HK-2 (cell line): ENCODE measurements around the gene PYDC1.
"Not testable (repeated sequence)": the region's sequence is repeated elsewhere in the genome, so short reads cannot be mapped to it uniquely, and the experiment has no call there.

Experiments used
- DNase-seq: peaks from one replicate; pipeline ENCODE4 v3.0.0-alpha.2; 2018; ENCODE audit not compliant: unreplicated experiment

The PYDC1 gene

GRCh38 chr16:31179747-31180459 lies 37.0 kb downstream of the PYDC1 start, which contains the start of gene FUS:
Gene FUS, plus strand, starts transcription at chr16:31180139. Its CDS starts 76 bp downstream, at chr16:31180215.
- DNase-seq = peak; percentile 94

GRCh38 chr16:31179219-31179746 lies 37.7 kb downstream of the PYDC1 start:
- no peak for DNase-seq

- DNase-seq = peak; percentile 92
Observed at GRCh38 chr16:31177136-31177535, 39.8 kb downstream of the PYDC1 start.

- DNase-seq = not testable (repeated sequence)
Observed at GRCh38 chr16:31170048-31170447, 46.9 kb downstream of the PYDC1 start.

- no peak for DNase-seq
Observed at GRCh38 chr16:31168848-31169247, 48.1 kb downstream of the PYDC1 start.

GRCh38 chr16:31167315-31167714 lies 49.6 kb downstream of the PYDC1 start:
- DNase-seq = no peak
